Endothelial cell of hepatic sinusoid (primary cell): ENCODE measurements around the gene DNAJC16.

Experiments
- in situ Hi-C: cut with HindIII; loops from 2 replicates; pipeline ENCODE4 v1.10.0; 2017; ENCODE audit warnings: low sequenced_read_pairs

The DNAJC16 gene

DNA sequence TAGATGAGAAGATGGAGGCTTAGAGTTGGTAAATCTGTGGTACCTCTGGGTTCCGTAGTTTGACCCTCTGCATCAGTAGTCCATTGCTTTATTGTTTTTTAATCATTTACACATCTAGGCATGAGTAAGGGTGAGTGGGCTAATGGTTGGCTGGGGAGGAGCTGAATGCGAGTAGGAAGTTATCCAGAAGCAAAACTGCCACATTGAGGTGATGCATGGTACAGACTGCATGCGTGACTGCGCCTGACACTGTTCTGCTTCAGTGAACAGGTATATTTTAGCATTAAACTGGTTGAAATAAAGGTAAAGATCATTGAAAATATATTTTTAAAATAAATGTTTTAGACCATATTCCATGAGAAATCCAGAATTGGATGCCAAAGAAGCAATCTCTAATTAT, 4.4 kb downstream of the DNAJC16 start:
- in situ Hi-C loops, result no loop called here

GRCh38 chr1:15531682-15532081, 5.0 kb downstream of the DNAJC16 start:
- in situ Hi-C loops, result no loop called here

- in situ Hi-C loops, result no loop called here
These were observed 12.1 kb downstream of the DNAJC16 start for GRCh38 chr1:15538771-15539170.

- in situ Hi-C loops, result no loop called here
These were observed 13.5 kb downstream of the DNAJC16 start for GRCh38 chr1:15540186-15540585.

- in situ Hi-C loops, result no loop called here
These were observed 14.7 kb downstream of the DNAJC16 start for GRCh38 chr1:15541231-15541792.

GRCh38 chr1:15542388-15543250, 16.0 kb downstream of the DNAJC16 start:
- in situ Hi-C loops, result no loop called here

GRCh38 chr1:15543251-15543588, 16.6 kb downstream of the DNAJC16 start:
- in situ Hi-C loops, result no loop called here

GRCh38 chr1:15543589-15544568, 17.2 kb downstream of the DNAJC16 start:
- in situ Hi-C loops, result no loop called here

GRCh38 chr1:15546641-15547040, 20.0 kb downstream of the DNAJC16 start:
- in situ Hi-C loops, result no loop called here

GRCh38 chr1:15550573-15550972, 23.9 kb downstream of the DNAJC16 start:
- in situ Hi-C loops, result no loop called here

DNA sequence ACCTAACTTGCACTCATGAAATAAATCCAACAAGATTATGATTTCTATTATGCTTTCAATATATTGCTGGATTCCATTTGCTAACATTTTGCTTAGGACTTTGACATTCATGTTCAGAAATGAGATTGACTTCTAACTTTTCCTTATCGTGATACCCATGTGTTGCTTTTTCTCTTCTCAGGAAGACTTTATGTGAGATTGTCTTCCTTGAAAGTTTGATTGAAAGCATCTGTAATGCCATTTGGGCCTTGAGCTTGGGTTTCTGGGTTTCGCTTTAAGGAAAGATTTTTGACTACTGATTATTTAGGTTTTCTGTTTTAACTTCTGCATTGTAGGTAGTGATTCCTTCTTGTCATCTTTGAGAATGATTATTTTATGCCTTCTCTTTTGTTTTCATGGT, 30.4 kb downstream of the DNAJC16 start:
- in situ Hi-C loops, result no loop called here

DNA sequence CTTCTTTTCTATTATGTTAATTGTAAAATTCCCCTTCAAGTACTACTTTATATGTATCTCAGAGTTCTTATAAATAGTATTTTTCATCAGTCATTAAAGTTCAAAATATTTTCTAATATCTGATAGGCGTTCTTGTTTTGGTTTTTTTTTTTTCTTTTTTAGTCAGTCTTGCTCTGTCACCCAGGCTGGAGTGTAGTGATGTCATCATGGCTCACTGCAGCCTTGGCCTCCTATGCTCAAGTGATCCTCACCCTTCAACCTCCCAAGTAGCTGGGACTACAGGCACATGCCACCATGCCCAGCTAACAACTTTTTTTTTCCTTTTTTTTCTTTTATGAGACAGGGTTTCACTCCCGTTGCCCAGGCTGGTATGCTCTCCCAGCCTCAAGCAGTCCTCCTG, 30.9 kb downstream of the DNAJC16 start:
- in situ Hi-C loops, result no loop called here

GRCh38 chr1:15558516-15558915, 31.9 kb downstream of the DNAJC16 start:
- in situ Hi-C loops, result no loop called here

- in situ Hi-C loops, result no loop called here
These were observed 32.7 kb downstream of the DNAJC16 start for GRCh38 chr1:15559189-15559810.

GRCh38 chr1:15568387-15569073, 41.9 kb downstream of the DNAJC16 start:
- in situ Hi-C loops, result no loop called here

GRCh38 chr1:15570861-15571260, 44.2 kb downstream of the DNAJC16 start:
- in situ Hi-C loops, result no loop called here

DNA sequence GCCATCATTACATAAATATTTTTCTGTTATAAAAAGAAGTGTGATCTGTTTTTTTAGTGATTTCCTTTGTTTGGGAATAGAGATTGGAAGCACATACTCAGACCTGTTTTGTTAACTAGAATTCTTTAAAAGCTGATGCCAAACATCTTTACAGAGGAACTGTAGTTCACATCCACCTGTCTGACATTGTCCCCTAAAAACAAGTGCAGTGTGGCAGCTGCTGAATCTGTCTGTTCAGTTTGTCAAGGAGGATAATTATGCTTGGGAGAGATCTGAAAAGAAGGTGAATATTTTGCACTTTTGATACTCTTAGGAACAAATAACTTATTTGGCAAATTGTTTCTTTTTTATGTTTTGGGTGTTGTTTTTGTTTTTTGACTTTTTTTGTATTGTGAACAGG, 44.6 kb downstream of the DNAJC16 start:
- in situ Hi-C loops, result no loop called here

- in situ Hi-C loops, result no loop called here
These were observed 46.8 kb downstream of the DNAJC16 start for GRCh38 chr1:15573477-15573876.

GRCh38 chr1:15574741-15575140, 48.1 kb downstream of the DNAJC16 start:
- in situ Hi-C loops, result no loop called here

- in situ Hi-C loops, result no loop called here
These were observed 49.0 kb downstream of the DNAJC16 start for GRCh38 chr1:15575549-15576150.
